Left cardiac atrium (tissue), 4 donors: ENCODE measurements around the gene PPP2R2C. TPM values are rescaled to one million over a fixed set of nuclear protein-coding genes. Genes with fewer than 3 reads are reported as not detected.

Experiments
- ATAC-seq, 2 donors: fragments of 200-7000 bp; cut with Tn5 transposase; one replicate each; pipeline ENCODE4 v1.9.1; 2020; ENCODE audit warnings: mild to moderate bottlenecking in 2 of 2, moderate library complexity in 2 of 2
- DNase-seq: peaks from one replicate; pipeline ENCODE4 v3.0.0-alpha.2; 2020
- intact Hi-C, 2 donors: fragments of 100-400 bp; cut with DNase I; formaldehyde crosslinking; loops; one replicate each; pipeline versions ENCODE4 v1.14.1 to v1.15.1; 2022 to 2023
- total RNA-seq, 2 donors: library from RNA; stranded (reverse); fragmentation: NEBNext Ultra II Directional; extraction: Animal tissue kit (Norgen Biotek cat#: 25700); gene quantifications; one replicate each; pipeline ENCODE4 v1.2.1, GENCODE V29; 2021
- donor health status: DM: no; HTN: yes; CAD: no.
- donor health status: DM: no; HTN: yes; CAD: no; lungs with severe emphysema.
- donor health status: DM: yes; HTN: yes; CAD: no.
- donor health status: Dilated cardiomyopathy.

The PPP2R2C gene
- total RNA-seq, 2 donors from 2014 or later = 4.8 to 5.2 TPM

DNA sequence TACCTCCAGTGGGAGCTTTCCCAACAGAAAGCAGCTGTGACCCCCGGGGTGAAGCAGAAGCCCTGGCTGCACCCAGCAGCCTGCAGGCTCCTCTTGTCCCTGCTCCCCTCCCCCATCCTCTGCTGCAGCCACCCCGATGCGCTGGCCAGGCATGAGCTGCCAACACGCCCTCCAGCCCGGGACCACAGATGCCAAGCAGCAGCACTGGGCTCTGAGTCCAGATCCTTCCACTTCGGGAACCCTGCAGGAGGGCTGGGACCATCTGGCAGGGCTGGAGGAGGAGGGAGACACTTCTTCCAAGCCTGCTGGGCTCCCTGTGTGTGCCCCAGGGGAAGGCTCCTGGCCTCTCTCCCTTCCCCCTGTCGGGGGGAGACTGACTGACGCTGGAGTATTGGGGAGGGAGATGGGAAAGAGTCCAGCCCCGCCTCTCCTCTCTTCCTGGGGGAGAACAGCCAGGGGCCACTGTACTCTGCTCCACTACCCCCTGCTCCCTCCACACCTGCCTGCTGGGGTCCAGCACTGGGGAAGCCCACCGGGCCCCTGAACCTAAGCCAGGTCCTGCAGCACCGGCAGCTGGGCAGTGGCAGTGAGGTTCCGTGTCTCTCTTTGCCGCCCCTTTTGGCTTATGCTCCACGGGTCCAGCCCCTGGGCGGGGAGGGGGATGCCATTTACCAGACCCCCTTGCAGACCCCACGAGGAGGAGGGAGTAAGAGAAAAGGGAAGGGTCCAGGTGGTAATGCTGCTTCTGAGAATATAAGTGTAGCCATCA is 55.7 kb downstream of the PPP2R2C start:
- ATAC-seq (no peak), DNase-seq (no peak)
- intact Hi-C loops = no loop called here

DNA sequence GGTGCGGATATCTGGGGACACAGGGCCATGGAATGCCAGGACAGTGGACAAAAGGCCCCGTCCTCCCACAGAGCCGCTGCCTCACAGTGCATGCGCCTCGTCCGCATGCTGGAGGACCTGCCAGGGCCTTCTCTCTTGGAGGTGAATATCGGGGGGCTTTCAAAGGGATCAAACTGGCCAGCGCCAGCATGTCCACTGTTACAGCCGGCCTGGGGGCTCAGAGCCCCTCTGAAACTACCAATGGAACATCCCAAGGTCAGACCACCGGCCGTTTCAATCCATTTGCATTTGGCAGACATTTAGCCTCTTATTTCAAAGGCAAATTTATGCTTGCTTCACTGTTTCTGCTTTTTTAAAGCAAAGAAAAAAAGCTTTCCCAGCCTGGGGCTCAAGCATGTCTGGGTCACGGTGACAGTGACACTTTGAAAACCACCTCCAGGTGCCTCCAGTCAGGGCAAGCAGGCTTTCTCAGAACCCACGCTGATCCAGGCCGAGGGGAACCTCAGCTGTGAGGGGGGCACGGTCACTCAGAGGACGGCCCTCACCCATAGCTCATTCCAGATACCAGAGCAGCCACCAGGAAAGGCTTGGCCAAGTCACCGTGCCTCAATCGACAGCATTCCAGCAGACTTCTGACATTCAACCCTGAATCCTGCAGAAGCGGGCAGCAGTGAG is 57.2 kb downstream of the PPP2R2C start:
- intact Hi-C loops = no loop called here
- ATAC-seq (no peak), DNase-seq (no peak)

DNA sequence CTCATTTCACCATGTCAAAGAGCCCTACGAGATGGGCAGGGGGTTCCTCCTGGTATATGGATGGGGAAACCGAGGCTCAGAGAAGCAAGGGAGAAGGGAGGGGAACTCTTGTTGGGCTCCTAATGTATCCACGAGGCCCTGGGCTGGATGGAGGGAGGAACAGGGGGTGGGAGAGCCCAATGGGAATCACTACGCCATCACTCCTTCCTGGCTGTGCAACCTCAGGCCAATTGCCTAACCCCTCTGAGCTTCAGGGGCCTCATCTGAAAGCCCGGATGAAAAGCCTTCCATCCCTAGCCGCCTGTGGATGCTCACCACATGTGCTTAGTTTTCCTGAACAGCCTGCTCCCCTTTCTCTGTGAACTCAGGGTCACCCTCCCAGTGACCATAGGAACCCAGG is 57.8 kb downstream of the PPP2R2C start:
- DNase-seq = no peak
- intact Hi-C loops = no loop called here
- no peak for ATAC-seq

DNA sequence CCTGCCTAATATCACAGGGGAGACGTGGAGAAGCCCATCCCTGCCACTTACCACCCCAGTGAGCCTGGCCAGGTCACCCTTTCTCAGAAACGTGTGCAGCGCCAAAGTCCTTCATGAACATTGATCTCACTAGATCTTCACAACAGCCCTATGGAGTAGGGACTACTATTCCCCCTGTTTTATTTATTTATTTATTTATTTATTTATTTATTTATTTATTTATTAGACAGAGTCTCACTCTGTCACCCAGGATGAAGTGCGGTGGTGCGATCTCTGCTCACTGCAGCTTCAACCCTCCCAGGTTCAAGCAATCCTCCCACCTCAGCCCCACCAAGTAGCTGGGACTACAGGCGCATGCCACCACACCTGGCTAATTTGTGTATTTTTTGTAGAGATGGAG is 61.8 kb downstream of the PPP2R2C start:
- ATAC-seq (no peak), DNase-seq (no peak)
- intact Hi-C loops = no loop called here

DNA sequence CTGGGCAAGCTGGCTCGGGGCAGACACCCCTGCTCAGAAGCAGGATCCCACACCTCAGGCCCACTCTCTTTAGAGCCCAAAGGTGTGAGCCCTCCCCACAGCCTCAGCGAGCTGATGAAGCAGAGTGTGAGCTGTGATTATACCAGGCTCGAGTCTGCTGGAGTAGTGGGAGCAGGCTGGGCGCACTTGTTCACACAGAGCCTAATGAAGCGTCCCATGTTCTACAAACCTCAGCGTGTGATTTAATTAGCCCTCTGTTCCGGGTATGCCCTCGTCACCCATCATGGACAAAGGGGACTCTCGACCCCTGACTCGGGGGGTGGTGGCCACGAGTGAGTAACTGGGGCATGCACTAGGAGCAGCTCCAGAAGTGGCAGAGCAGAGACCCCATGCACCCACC is 62.3 kb downstream of the PPP2R2C start:
- DNase-seq = no peak
- intact Hi-C loops = no loop called here

DNA sequence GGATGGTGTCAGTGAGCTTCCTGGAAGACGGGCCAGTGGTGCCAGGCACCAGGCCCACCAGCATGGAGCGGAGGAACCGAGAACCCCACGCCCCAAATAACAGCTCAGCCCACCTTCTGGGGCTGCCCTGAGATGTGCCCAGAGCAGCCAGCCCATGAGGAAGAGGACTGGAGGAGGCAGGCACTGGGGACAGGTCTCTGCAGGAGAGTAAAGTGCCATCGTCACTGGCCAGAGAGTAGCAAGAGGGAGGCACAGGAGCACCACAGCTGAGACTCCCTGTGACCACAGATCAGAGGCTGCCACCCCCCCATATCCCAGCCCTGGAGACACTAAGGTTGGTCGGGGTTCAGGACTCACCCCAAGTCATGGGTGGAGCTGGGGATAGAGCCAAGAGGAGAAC is 63.0 kb downstream of the PPP2R2C start:
- DNase-seq (no peak), ATAC-seq (no peak)
- intact Hi-C loops = no loop called here

More for the DNA sequence above, 62.3 kb downstream of the PPP2R2C start:
- no peak for ATAC-seq

DNA sequence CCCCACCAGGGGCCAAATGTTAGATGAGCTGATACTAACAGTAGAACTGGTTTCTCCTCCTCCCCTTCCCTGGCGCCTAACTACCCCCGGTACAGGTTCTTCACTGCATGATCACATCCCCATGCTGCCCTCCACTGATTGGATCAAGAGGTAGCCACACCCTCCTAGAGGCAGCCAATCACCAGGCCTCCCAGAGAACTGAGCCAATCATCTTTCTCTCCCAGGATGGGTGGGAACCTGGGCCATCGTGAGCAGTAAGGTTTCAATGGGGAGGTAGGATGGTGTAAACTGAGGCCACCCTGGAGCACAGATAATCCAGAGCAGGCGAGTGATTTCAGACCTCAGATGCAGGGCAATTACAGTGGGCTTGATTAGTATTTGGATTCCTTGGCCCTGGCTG is 64.2 kb downstream of the PPP2R2C start:
- DNase-seq = no peak
- intact Hi-C loops = no loop called here
- no peak for ATAC-seq

DNA sequence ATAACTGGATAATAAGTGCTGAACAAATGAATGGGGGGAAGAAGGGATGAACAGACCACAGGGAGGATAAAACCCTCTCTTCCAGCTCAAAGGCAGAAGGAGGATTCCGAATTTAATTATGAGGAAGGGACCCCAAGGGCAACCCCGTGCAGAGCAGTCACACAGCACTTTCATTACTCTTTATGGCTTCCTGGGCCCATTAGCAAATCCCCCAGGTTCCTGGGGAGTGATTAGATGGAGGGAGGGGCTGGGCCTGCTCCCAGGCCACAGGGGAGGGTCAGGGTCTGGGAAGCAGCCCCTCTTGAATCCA is 67.1 kb downstream of the PPP2R2C start:
- intact Hi-C loops = no loop called here
- DNase-seq (no peak), ATAC-seq (no peak)

DNA sequence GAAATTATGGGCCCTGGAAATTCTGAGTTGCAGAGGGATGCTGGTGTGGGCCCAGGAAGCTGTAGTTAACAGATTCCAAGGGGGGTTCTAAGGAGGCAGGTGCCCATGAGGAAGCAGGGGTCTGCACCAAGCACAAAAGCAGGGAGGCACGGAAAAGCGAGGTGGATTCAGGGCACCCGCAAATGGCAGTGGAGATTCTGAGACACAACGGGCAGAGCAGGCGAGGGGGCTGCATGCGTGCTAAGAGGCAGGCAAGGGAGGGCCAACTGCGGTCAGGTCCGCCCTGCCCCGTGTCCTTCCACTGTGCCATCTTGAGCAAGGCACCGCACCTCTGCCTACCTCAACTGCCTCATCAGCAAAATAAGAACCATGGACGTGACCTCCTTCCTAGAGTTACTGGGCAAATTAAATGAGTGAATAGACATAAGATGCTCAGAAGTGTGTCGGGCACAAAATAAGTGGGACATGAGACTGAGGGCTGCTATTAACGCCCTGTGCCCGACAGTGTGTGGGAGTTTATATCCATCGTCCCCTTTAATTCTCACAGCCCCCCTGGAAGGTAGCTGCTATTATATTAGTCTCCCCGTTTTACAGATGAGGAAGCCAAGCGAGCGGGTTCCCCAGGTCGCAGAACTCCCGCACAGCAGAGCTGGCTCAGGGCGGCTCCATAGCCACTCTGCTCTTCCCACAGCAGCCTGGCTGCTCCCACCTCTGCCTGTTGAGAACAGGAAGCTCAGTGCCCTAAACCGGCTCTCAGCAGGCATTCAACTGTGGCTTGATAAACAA is 67.6 kb downstream of the PPP2R2C start:
- DNase-seq = no peak
- ATAC-seq = no peak
- intact Hi-C loops = no loop called here

DNA sequence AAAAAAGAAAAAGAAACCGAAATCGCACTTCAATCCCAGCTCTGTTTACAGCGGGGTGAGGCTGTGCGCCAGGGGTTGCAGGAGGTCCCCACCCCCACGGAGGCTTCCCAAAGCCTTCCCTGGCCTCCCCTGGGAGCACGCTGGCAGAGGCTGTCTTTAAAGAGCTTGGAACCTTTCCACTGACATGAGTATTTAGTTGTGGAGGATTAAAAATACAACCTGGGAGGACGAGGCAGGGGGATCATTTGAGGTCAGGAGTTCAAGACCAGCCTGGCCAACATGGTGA is 69.1 kb downstream of the PPP2R2C start:
- ATAC-seq (no peak), DNase-seq (no peak)
- intact Hi-C loops = no loop called here

DNA sequence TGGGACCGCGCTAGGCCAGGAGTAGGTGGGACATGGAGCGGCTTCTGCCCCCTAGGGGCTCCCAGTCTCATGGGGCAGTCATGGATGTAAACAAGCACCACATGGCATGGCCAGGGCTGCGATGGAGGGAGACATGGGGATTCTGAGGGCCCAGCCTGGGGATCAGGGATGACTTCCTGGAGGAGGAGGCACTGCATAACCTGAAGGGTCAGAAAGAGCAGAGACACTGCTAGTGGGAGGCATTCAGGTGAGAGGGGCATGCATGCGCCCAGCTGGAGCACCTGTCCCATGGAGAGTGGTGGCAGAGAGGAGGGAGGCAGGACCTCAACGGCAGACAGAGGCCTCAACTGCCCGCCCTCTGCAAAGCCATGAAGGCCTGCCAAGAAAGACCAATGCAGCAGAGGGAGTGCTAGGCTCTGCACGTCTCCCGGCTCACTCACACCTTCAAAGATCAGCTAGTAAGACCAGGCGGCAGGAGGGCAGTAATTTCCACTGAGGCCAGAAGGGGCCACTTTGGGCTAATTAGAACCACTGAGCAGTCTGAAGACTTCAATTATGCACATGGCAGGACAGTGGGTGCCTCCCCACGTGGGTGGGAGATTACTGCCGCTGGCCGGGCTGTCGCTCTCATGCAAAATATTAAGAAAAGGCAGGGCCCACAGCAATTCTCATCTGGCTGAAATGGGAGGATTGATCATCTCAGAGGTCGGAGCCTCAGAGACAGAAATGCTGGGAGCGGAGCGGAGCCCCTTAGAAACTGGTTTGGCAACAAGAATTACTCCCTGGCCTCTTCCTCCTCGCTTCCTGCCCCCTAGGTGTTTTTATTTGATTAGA is 69.6 kb downstream of the PPP2R2C start:
- intact Hi-C loops = no loop called here
- no peak for ATAC-seq
- no peak for DNase-seq

DNA sequence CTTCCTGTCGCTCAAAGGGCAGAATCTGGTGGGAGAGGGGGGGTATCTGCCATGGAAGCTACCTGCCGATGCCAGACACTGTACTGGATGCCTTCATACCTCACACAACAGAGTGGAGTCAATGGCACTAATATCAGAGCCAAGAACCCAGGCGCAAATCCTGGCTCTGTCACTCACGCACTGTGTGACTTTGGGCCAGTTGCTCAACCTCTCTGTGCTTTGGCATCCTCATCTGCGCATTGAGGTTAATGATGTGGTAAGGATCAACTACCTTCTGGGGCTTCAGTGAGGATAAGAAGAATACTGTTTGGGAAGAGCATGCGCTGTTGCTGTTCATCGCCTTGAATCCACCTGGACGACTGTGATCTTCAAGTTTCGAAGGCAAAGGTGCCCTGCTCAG is 70.6 kb downstream of the PPP2R2C start:
- intact Hi-C loops = no loop called here
- no peak for ATAC-seq
- no peak for DNase-seq

DNA sequence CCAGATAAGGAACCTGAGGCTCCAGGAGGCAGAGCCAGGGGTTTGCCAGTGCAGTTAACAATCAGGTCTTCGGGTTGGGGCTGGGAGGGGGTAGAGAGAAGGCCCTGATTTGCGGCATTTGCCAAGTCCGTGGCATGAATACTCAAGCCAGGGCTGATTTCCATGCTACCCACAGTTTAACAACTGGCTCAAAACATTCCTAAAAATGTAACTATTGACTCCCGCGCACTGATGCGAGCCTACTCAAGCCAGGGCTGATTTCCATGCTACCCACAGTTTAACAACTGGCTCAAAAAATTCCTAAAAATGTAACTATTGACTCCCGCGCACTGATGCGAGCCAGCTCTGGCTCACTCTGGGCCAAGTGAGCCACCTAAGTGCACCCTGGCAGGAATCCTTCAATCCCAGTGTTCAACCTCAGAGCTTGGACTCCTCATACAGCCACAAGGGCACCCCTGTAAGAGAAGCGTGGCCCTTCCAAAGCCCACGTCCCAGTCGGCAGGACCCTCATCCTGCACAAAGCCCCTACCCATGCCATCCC is 75.6 kb downstream of the PPP2R2C start:
- ATAC-seq (peak in 1 of 2 donors; percentile 33), DNase-seq (no peak)
- intact Hi-C loops = no loop called here

DNA sequence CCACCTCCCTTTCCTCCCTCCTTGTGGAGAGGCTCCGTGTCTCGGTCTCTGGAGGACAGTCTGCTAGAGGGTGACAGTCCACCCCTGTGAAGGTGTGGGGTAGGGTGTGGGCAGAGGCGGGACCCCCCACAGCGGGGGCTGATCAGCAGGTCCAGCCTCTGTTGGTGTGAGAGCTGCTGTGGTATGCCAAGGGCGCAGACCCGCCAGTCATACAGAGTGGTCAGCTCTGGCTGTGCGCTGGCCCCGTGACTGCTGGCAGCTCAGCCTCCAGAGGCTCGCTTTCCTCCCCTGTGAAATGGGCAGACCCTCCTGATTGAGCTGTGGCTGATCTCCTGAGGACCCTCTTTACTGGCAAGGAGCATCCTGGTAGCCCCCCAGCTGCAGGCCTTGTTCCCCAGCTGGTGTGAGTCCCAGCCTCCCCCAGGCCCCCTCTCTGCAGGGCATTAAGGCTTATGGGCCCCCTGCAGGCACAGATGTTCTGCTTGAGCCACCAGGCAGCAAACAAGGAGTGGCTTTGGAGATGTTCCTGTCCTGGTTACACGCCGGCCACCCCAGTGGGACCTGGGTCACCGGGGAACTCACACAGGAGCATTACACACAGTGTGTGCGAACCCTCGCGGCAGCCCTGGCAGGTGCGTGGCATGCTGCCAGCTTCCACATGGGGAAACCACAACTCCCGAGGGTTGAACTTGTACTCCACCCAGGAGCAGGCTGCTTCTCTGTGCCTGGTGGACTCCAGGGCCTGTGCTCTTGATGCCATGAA is 76.8 kb downstream of the PPP2R2C start:
- no peak for DNase-seq
- intact Hi-C loops = no loop called here
- no peak for ATAC-seq

DNA sequence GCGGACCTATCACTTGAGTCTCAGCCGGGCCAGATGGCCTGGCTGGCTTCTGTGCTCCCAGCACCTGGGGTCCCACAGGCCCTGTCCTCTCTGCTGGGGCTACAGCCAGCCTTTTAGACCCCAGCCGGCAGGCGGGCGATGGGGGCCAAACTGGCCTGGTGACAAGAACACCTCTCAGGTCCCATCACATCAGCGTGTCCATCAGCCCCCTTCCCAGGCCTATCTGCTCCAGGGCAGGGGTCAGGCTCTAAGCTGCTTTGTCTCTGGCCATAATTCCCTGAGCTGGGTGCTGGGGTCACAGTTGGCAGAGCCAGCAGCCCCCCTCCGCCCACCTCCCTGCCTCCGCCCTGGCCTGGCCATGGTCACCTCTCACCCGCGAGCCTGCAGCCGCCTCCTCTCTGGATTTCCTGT is 77.7 kb downstream of the PPP2R2C start:
- DNase-seq = no peak
- intact Hi-C loops = no loop called here
- ATAC-seq = no peak

DNA sequence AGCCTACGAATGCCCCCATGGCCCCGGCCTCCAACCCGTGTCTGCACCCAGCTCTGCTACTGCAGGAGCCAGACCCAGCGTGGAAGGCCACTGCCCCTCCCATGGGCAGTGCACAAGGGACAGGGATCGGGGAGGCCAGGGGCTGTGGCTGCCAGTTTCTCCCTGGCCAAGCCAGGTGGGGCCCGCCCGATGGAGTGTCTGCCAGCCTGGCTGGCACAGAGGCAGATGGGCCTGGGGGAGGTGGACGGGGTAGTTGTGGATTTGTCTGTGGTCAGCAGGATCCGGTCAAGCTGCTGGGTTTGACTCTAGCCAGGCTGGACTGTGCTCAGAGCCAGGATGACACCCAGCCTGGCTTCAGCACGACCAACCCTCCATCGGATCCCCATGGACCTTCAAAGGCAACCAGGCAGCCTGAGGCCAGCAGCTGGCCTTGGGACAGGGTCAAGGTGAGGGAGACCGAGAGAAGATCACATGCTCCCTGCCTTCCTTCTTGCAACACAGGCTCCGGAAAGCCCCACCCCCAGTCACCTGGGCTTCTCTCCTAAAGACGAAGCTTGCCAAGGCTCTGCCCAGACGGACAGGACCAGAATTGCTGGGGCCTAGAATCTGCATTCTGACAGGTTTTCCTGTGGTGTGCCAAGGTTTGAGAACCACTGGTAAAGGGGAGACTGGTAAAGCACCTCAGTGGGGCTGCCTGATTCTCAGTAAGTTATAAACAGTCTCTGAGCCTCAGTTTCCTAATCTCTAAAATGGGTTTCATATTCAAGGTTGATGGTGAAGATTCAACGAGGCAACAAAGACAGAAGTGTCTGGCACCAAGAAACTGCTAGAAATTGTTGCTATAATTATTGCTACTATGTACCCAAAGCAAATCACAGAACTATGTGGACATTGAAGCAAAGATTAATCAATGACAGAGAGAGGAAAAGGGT is 78.6 kb downstream of the PPP2R2C start:
- DNase-seq (no peak), ATAC-seq (no peak)
- intact Hi-C loops = no loop called here

DNA sequence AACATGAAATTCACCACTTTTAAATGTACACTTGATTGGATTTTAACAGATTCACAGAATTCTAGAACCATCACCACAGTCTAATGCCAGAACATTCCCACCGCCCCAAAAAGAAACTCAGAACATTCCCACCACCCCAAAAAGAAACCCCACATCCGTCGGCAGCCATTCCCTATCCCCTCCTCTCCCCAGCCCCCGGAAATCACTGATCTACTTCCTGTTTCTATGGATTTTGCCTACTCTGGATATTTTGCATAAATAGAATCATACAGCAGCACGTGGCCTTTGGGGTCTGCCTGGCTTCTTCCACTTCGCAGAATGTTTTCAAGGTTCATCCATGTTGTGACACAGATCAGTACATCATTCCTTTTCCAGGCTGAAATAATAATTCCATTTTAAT is 79.3 kb downstream of the PPP2R2C start:
- intact Hi-C loops = no loop called here
- no peak for DNase-seq

DNA sequence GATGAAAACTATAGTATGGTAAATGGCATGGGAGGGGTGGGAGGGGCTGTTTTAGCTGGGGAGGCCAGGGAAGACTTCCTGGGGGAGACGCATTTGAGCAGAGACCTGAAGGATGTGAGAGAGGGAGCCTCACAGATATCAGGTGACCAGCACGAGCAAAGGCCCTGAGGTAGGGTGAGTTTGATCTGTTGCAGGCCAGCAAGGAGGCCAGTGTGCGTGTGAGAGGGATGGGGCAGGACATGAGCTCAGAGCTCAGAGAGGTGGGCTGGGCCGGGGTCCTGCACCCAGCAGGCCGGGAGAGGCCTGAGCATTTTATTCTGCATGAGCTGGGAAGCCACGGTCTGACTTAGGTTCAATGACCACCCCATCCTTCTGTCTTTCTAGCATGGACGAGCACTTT is 80.0 kb downstream of the PPP2R2C start:
- ATAC-seq (no peak), DNase-seq (no peak)
- intact Hi-C loops = no loop called here

More for the DNA sequence above, 79.3 kb downstream of the PPP2R2C start:
- ATAC-seq = no peak
